HCT116 (cell line): ENCODE measurements around the gene FOXO3. TPM values are rescaled to one million over a fixed set of nuclear protein-coding genes. Genes with fewer than 3 reads are reported as not detected.

Experiments used
- ATAC-seq: fragments of 200-7000 bp; cut with Tn5 transposase; 2 replicates; pipeline ENCODE4 v1.9.1; 2020; ENCODE audit warnings: mild to moderate bottlenecking, moderate library complexity
- BruUV-seq: library from RNA; stranded (reverse); fragments of 400-500 nt; replicated peaks from 2 replicates; lab custom pipeline; 2021; lab: Mats Ljungman, UMichigan
- CTCF ChIA-PET: fragments of 300-600 bp; sonication (Branson Sonifier 250); formaldehyde crosslinking; loops from one replicate; lab custom pipeline; 2021; ENCODE audit warnings: antibody characterized with exemption; lab: Charles Lee
- POLR2A ChIA-PET: fragments of 300-600, 350-600 bp; sonication (Branson Sonifier 250); formaldehyde crosslinking; loops from one replicate; lab custom pipeline; 2021; ENCODE audit warnings: antibody characterized with exemption; lab: Charles Lee
- RAD21 ChIA-PET, 2 experiments: fragments of 300-600 bp; sonication (Branson Sonifier 250); formaldehyde crosslinking; loops; one replicate each; lab custom pipeline; 2023; ENCODE audit warnings: low total read pairs in 2 of 2; ENCODE audit not compliant: uncharacterized antibody in 2 of 2, unreplicated experiment in 2 of 2, low non-redundant PET in 1 of 2; lab: Charles Lee
- DNase-seq: peaks from one replicate; pipeline ENCODE4 v3.0.0-alpha.2; 2010; ENCODE audit warnings: low read depth, low spot score
- H2AFZ ChIP-seq: fragments of 200-600 bp; shearing (Covaris generic), sonication (generic); 2 replicates; pipeline ENCODE4 v1.6.1; 2017; ENCODE audit warnings: low read depth, mixed run types, mixed read lengths, antibody characterized with exemption, low read length; ENCODE audit not compliant: poor library complexity, severe bottlenecking
- H3K27ac ChIP-seq: 2 replicates; pipeline ENCODE4 v1.5.1; 2012; ENCODE audit warnings: low read depth, low read length
- H3K27me3 ChIP-seq: fragments of 200-600 bp; sonication (generic); 2 replicates; pipeline ENCODE4 v1.6.1; 2016; ENCODE audit warnings: mixed run types, low read length, mixed read lengths; ENCODE audit not compliant: insufficient read depth
- H3K36me3 ChIP-seq, 2 experiments: fragments of 200-500 bp in 1 of 2; fragments of 200-600 bp in 1 of 2; sonication (Bioruptor generic) in 1 of 2; sonication (generic) in 1 of 2; 2 replicates each; pipeline versions ENCODE4 v1.5.1 to v1.6.1; 2014 to 2016; ENCODE audit warnings: low read length in 2 of 2, inconsistent platforms in 1 of 2, mixed read lengths in 1 of 2, mixed run types in 1 of 2; ENCODE audit not compliant: insufficient read depth in 2 of 2, control insufficient read depth in 1 of 2
- H3K4me1 ChIP-seq, 2 experiments: fragments of 200-600 bp in 1 of 2; sonication (generic) in 1 of 2; 2 replicates each; pipeline versions ENCODE4 v1.5.1 to v1.6.1; 2012 to 2017; ENCODE audit warnings: low read length in 2 of 2, inconsistent platforms in 1 of 2, mild to moderate bottlenecking in 1 of 2, mixed read lengths in 1 of 2, mixed run types in 1 of 2, moderate library complexity in 1 of 2; ENCODE audit not compliant: insufficient read depth in 2 of 2, control insufficient read depth in 1 of 2
- H3K4me2 ChIP-seq: fragments of 200-600 bp; sonication (generic); 2 replicates; pipeline ENCODE4 v1.6.1; 2017; ENCODE audit warnings: mixed run types, low read length, mixed read lengths
- H3K4me3 ChIP-seq, 2 experiments: fragments of 200-600 bp in 1 of 2; sonication (generic) in 1 of 2; replicated peaks in 1 of 2; 2 replicates each; pipeline ENCODE4 v1.5.1; 2011 to 2016; ENCODE audit warnings: low read length in 2 of 2, control low read depth in 1 of 2, low read depth in 1 of 2, mild to moderate bottlenecking in 1 of 2, mixed read lengths in 1 of 2, mixed run types in 1 of 2
- H3K79me2 ChIP-seq: fragments of 200-600 bp; sonication (generic); 2 replicates; pipeline ENCODE4 v1.6.1; 2017; ENCODE audit warnings: mild to moderate bottlenecking, mixed run types, low read length, moderate library complexity, mixed read lengths; ENCODE audit not compliant: insufficient read depth
- H3K9ac ChIP-seq: fragments of 200-600 bp; sonication (generic); 2 replicates; pipeline ENCODE4 v1.6.1; 2016; ENCODE audit warnings: low read length, mixed read lengths
- H3K9me2 ChIP-seq: fragments of 200-600 bp; sonication (generic), shearing (Covaris generic); 2 replicates; pipeline ENCODE4 v1.6.1; 2017; ENCODE audit warnings: mixed run types, mild to moderate bottlenecking, moderate library complexity; ENCODE audit not compliant: insufficient read depth
- H3K9me3 ChIP-seq, 2 experiments: fragments of 200-500 bp in 1 of 2; fragments of 200-600 bp in 1 of 2; sonication (Bioruptor generic) in 1 of 2; sonication (generic) in 1 of 2; 2 replicates each; pipeline ENCODE4 v1.6.1; 2014 to 2017; ENCODE audit warnings: low read length in 2 of 2, mixed read lengths in 2 of 2, inconsistent platforms in 1 of 2, low read depth in 1 of 2, mild to moderate bottlenecking in 1 of 2, mixed run types in 1 of 2, moderate library complexity in 1 of 2; ENCODE audit not compliant: control insufficient read depth in 1 of 2, insufficient read depth in 1 of 2
- H4K20me1 ChIP-seq: fragments of 200-600 bp; sonication (generic), shearing (Covaris generic); 2 replicates; pipeline ENCODE4 v1.6.1; 2017; ENCODE audit warnings: mixed run types, mild to moderate bottlenecking, moderate library complexity; ENCODE audit not compliant: insufficient read depth
- CBX3 ChIP-seq: IDR thresholded peaks from 2 replicates; pipeline ENCODE4 v1.6.1; 2012; ENCODE audit warnings: low read depth
- CEBPB ChIP-seq: IDR thresholded peaks from 2 replicates; pipeline ENCODE4 v1.6.1; 2012; ENCODE audit warnings: low read depth
- EGR1 ChIP-seq: IDR thresholded peaks from 2 replicates; pipeline ENCODE4 v1.6.1; 2012; ENCODE audit warnings: low read depth
- ELF1 ChIP-seq: IDR thresholded peaks from 2 replicates; pipeline ENCODE4 v1.6.1; 2012; ENCODE audit warnings: low read depth, borderline replicate concordance
- JUND ChIP-seq: IDR thresholded peaks from 2 replicates; pipeline ENCODE4 v1.6.1; 2012
- POLR2AphosphoS5 ChIP-seq: IDR thresholded peaks from 2 replicates; pipeline ENCODE4 v1.6.1; 2011; ENCODE audit warnings: mild to moderate bottlenecking, low read depth, low read length, moderate library complexity
- RAD21 ChIP-seq: IDR thresholded peaks from 2 replicates; pipeline ENCODE4 v1.6.1; 2012; ENCODE audit warnings: low read depth, mild to moderate bottlenecking
- SIN3A ChIP-seq: IDR thresholded peaks from 2 replicates; pipeline ENCODE4 v1.6.1; 2012; ENCODE audit warnings: low read depth
- SRF ChIP-seq: IDR thresholded peaks from 2 replicates; pipeline ENCODE4 v1.6.1; 2012; ENCODE audit warnings: low read depth
- YY1 ChIP-seq: IDR thresholded peaks from 2 replicates; pipeline ENCODE4 v1.6.1; 2011; ENCODE audit warnings: low read length, low read depth, moderate library complexity, mild to moderate bottlenecking; ENCODE audit not compliant: insufficient replicate concordance; ENCODE audit errors: extremely low read depth
- ZFX ChIP-seq: fragments of 450-650 bp; IDR thresholded peaks from 2 replicates; pipeline ENCODE4 v1.6.1; 2017
- ZNF274 ChIP-seq: fragments of 200-500 bp; sonication (Bioruptor generic); IDR thresholded peaks from 2 replicates; pipeline ENCODE4 v1.6.1; 2014; ENCODE audit warnings: mild to moderate bottlenecking, low read depth, low read length, inconsistent platforms
- intact Hi-C: fragments of 100-400 bp; cut with micrococcal nuclease; formaldehyde crosslinking; loops from 2 replicates; pipeline ENCODE4 v1.10.0; 2022
- total RNA-seq: library from RNA; stranded (reverse); gene quantifications from one replicate; pipeline ENCODE4 v1.2.1, GENCODE V29; 2021; ENCODE audit not compliant: unreplicated experiment
- TF ChIP-seq, protein P1 (sequence below), 3 experiments: fragments of 200-600 bp in 1 of 3; sonication (generic) in 1 of 3; IDR thresholded peaks in 2 of 3; conservative IDR thresholded peaks in 1 of 3; 2 replicates each; pipeline ENCODE4 v1.5.1; 2012 to 2017; ENCODE audit warnings: low read depth in 2 of 3, low read length in 2 of 3, antibody characterized with exemption in 1 of 3, borderline replicate concordance in 1 of 3, control low read depth in 1 of 3, mild to moderate bottlenecking in 1 of 3, mixed read lengths in 1 of 3, mixed run types in 1 of 3, moderate library complexity in 1 of 3; ENCODE audit not compliant: insufficient read depth in 1 of 3
- TF ChIP-seq, protein P2 (sequence below): IDR thresholded peaks from 2 replicates; pipeline ENCODE4 v1.6.1; 2012; ENCODE audit warnings: low read depth
- TF ChIP-seq, protein P3 (sequence below): IDR thresholded peaks from 2 replicates; pipeline ENCODE4 v1.6.1; 2012

FOXO3 gene
- total RNA-seq, 1 experiment from 2014 or later = 40.0 TPM

DNA sequence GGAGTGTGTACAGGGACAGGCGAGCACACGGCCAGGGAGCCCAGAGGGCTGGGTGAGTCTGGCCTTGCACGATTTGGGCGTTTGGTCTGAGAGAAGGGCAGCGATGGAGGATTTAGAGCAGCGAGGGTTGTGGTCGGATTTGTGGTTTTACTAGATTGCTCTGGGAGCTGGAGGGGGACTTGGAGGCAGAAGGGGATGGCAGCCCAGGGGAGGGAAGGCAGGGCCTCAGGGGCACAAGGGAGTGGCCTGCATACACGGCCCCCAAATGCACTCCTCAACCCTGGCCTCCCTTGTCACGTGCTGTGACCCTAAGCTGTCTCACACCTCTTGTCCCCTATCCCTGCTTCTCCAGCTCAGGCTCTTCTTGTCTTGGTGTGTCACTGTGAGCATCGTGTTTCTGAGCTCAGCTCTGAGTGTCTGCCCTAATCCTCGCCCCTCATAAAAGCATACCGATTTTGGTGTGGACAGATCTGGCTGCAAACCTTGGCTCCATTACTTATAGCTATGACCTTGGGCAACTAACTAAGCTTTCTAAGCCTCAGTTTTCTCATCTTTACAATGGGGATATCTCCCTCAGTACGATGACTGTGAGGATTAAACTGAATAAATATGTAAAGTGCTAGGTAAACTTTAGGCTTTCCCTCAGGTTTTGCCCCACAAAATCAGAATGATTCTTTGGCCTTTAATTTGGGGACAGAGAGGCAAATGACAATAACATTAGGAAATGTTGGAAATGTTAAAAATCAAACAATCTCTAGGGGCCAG lies 167.4 kb downstream of the FOXO3 start:
- ChIA-PET POLR2A (no interaction called here), CTCF (no interaction called here), RAD21 (no interaction called here)
- no TSS peak for BruUV-seq
- H3K4me2 ChIP-seq = no peak overlapping the region
- H3K27me3 ChIP-seq = no peaks in the 10 kb centered on the region
- no peak for TF ChIP-seq JUND
- TF ChIP-seq ELF1 = no peak
- TF ChIP-seq SIN3A = no peak
- H3K36me3 ChIP-seq = no peaks in the 10 kb centered on the region
- H3K4me3 ChIP-seq = no peak overlapping the region
- ATAC-seq (no peak), DNase-seq (no peak)
- H3K9me2 ChIP-seq = no peaks in the 10 kb centered on the region; the same call in 1 of the 2 replicates
- H3K27ac ChIP-seq = no peak overlapping the region
- H2AFZ ChIP-seq = no peak overlapping the region
- H3K9ac ChIP-seq = no peak overlapping the region
- no peaks in the 10 kb centered on the region; a peak in 1 of 4 replicates for H3K9me3 ChIP-seq
- intact Hi-C loops = no loop called here
- H4K20me1 ChIP-seq = no peaks in the 10 kb centered on the region
- H3K4me1 ChIP-seq = peaks cover 11 to 42% of the 10 kb centered on the region in 2 experiments
- H3K79me2 ChIP-seq = no peaks in the 10 kb centered on the region

DNA sequence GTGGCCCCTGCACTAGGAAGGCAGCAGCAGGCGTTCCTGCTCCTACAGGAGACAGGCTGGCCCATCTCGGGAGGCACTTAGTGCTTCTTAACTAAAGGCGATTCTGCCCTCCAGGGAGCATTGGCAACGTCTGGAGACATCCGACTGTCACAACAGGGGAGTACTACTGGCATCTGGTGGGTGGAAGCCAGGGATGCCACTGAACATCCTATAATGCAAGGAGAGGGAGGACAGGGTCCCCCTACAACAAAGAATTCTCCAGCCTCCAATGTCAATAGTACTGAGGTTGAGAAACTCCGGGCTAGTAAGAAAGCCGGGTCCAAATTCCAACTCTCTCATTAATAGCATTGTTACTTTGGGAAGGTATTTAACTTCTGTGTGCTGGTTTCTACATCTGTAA lies 168.1 kb downstream of the FOXO3 start:
- Histone ChIP-seq H3K4me2 (no peak overlapping the region), H3K9ac (no peak overlapping the region), H3K4me3 (no peak overlapping the region), H3K36me3 (no peaks in the 10 kb centered on the region), H3K9me2 (no peaks in the 10 kb centered on the region; the same call in 1 of the 2 replicates)
- CTCF ChIA-PET = no interaction called here
- no peak for ATAC-seq
- POLR2A ChIA-PET = no interaction called here
- no peak for TF ChIP-seq ZNF274
- TF ChIP-seq CEBPB = no peak
- TF ChIP-seq, protein P1, sequence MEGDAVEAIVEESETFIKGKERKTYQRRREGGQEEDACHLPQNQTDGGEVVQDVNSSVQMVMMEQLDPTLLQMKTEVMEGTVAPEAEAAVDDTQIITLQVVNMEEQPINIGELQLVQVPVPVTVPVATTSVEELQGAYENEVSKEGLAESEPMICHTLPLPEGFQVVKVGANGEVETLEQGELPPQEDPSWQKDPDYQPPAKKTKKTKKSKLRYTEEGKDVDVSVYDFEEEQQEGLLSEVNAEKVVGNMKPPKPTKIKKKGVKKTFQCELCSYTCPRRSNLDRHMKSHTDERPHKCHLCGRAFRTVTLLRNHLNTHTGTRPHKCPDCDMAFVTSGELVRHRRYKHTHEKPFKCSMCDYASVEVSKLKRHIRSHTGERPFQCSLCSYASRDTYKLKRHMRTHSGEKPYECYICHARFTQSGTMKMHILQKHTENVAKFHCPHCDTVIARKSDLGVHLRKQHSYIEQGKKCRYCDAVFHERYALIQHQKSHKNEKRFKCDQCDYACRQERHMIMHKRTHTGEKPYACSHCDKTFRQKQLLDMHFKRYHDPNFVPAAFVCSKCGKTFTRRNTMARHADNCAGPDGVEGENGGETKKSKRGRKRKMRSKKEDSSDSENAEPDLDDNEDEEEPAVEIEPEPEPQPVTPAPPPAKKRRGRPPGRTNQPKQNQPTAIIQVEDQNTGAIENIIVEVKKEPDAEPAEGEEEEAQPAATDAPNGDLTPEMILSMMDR (IDR thresholded peaks at IDR 0.05 in 2 of 3, conservative IDR thresholded peaks at IDR 0.05 in 1 of 3; ENCODE audit: borderline replicate concordance in 1 of 3, insufficient read depth in 1 of 3, low read depth in 2 of 3, low read length in 2 of 3) = no peak
- TF ChIP-seq ELF1 = no peak
- TF ChIP-seq, protein P2, sequence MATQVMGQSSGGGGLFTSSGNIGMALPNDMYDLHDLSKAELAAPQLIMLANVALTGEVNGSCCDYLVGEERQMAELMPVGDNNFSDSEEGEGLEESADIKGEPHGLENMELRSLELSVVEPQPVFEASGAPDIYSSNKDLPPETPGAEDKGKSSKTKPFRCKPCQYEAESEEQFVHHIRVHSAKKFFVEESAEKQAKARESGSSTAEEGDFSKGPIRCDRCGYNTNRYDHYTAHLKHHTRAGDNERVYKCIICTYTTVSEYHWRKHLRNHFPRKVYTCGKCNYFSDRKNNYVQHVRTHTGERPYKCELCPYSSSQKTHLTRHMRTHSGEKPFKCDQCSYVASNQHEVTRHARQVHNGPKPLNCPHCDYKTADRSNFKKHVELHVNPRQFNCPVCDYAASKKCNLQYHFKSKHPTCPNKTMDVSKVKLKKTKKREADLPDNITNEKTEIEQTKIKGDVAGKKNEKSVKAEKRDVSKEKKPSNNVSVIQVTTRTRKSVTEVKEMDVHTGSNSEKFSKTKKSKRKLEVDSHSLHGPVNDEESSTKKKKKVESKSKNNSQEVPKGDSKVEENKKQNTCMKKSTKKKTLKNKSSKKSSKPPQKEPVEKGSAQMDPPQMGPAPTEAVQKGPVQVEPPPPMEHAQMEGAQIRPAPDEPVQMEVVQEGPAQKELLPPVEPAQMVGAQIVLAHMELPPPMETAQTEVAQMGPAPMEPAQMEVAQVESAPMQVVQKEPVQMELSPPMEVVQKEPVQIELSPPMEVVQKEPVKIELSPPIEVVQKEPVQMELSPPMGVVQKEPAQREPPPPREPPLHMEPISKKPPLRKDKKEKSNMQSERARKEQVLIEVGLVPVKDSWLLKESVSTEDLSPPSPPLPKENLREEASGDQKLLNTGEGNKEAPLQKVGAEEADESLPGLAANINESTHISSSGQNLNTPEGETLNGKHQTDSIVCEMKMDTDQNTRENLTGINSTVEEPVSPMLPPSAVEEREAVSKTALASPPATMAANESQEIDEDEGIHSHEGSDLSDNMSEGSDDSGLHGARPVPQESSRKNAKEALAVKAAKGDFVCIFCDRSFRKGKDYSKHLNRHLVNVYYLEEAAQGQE = no peak
- TF ChIP-seq YY1 = no peak
- no peak for TF ChIP-seq RAD21
- TF ChIP-seq ZFX = no peak
- TF ChIP-seq, protein P3, sequence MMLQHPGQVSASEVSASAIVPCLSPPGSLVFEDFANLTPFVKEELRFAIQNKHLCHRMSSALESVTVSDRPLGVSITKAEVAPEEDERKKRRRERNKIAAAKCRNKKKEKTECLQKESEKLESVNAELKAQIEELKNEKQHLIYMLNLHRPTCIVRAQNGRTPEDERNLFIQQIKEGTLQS = no peak
- TF ChIP-seq CBX3 = no peak
- TF ChIP-seq SRF = no peak
- no peak for TF ChIP-seq POLR2AphosphoS5
- no peak for TF ChIP-seq EGR1
- TF ChIP-seq, all 23 proteins: peak for 0
- peaks cover 15 to 49% of the 10 kb centered on the region in 2 experiments for H3K4me1 ChIP-seq
- H2AFZ ChIP-seq = no peak overlapping the region
- no peaks in the 10 kb centered on the region for H3K27me3 ChIP-seq
- no TSS peak for BruUV-seq
- no peaks in the 10 kb centered on the region for H3K79me2 ChIP-seq
- no peak for DNase-seq
- no peaks in the 10 kb centered on the region for H4K20me1 ChIP-seq
- no peak overlapping the region for H3K27ac ChIP-seq
- H3K9me3 ChIP-seq = no peaks in the 10 kb centered on the region; a peak in 1 of 4 replicates
- intact Hi-C loops = no loop called here
- RAD21 ChIA-PET = no interaction called here
